HepG2 (cell line): ENCODE results near the gene DPAGT1. TPM values are rescaled to one million over a fixed set of nuclear protein-coding genes. Genes with fewer than 3 reads are reported as not detected.

Experiments used
- ADNP ChIP-seq: sonication (generic); formaldehyde crosslinking; IDR thresholded peaks from 2 replicates; pipeline ENCODE4 v1.4.0; 2020; ENCODE audit warnings: missing genetic modification reagents
- CENPT ChIP-seq: sonication (generic); formaldehyde crosslinking; IDR thresholded peaks from 2 replicates; pipeline ENCODE4 v1.8.0; 2022; ENCODE audit warnings: low read depth, mild to moderate bottlenecking, moderate library complexity, missing genetic modification reagents
- CREB1 ChIP-seq, 2 experiments: fragments of 450-650 bp in 1 of 2; IDR thresholded peaks; 2 replicates each; pipeline ENCODE4 v1.6.1; 2016 to 2017; ENCODE audit warnings: control low read depth in 1 of 2, mild to moderate bottlenecking in 1 of 2, missing compliant biosample characterization in 1 of 2, missing genetic modification characterization in 1 of 2
- EP300 ChIP-seq, 3 experiments: sonication (generic) in 1 of 3; formaldehyde crosslinking in 1 of 3; IDR thresholded peaks; 2 replicates each; pipeline versions ENCODE4 v1.5.1 to v1.6.1; 2011 to 2020; ENCODE audit warnings: low read depth in 2 of 3, low read length in 2 of 3, borderline replicate concordance in 1 of 3, improper control_type of control experiment in 1 of 3, mild to moderate bottlenecking in 1 of 3, missing genetic modification reagents in 1 of 3, moderate library complexity in 1 of 3
- ETV5 ChIP-seq: IDR thresholded peaks from 2 replicates; pipeline ENCODE4 v1.6.1; 2018; ENCODE audit warnings: missing biosample characterization, missing genetic modification reagents, inconsistent platforms, borderline replicate concordance
- HDAC2 ChIP-seq: sonication (generic); formaldehyde crosslinking; IDR thresholded peaks from 2 replicates; pipeline ENCODE4 v1.4.0; 2020; ENCODE audit warnings: missing genetic modification reagents
- HNF1A ChIP-seq, 2 experiments: sonication (generic) in 1 of 2; formaldehyde crosslinking in 1 of 2; IDR thresholded peaks; 2 replicates each; pipeline versions ENCODE4 v1.4.0 to v1.6.1; 2016 to 2020; ENCODE audit warnings: borderline replicate concordance in 1 of 2, low read depth in 1 of 2, mild to moderate bottlenecking in 1 of 2, missing genetic modification reagents in 1 of 2
- ISL2 ChIP-seq: sonication (generic); formaldehyde crosslinking; IDR thresholded peaks from 2 replicates; pipeline ENCODE4 v1.5.0; 2020; ENCODE audit warnings: missing genetic modification reagents
- MED1 ChIP-seq: sonication (generic); formaldehyde crosslinking; IDR thresholded peaks from 2 replicates; pipeline ENCODE4 v1.4.0; 2020; ENCODE audit warnings: missing genetic modification reagents
- MTA1 ChIP-seq: sonication (generic); formaldehyde crosslinking; IDR thresholded peaks from 2 replicates; pipeline ENCODE4 v1.4.0; 2020; ENCODE audit warnings: missing genetic modification reagents, mild to moderate bottlenecking, borderline replicate concordance
- NR2F1 ChIP-seq, 2 experiments: fragments of 450-650 bp in 1 of 2; formaldehyde crosslinking in 1 of 2; IDR thresholded peaks; 2 replicates each; pipeline versions ENCODE4 v1.5.0 to v1.6.1; 2016 to 2020; ENCODE audit warnings: mild to moderate bottlenecking in 1 of 2, missing compliant biosample characterization in 1 of 2, missing genetic modification reagents in 1 of 2, moderate library complexity in 1 of 2
- SAP130 ChIP-seq: IDR thresholded peaks from 2 replicates; pipeline ENCODE4 v1.6.1; 2016; ENCODE audit warnings: low read depth
- SETDB1 ChIP-seq: sonication (generic); formaldehyde crosslinking; IDR thresholded peaks from 2 replicates; pipeline ENCODE4 v1.5.1; 2020; ENCODE audit warnings: missing genetic modification reagents, mild to moderate bottlenecking, borderline replicate concordance
- SOX5 ChIP-seq: IDR thresholded peaks from 2 replicates; pipeline ENCODE4 v1.6.1; 2016; ENCODE audit warnings: borderline replicate concordance
- ZBTB49 ChIP-seq: sonication (generic); formaldehyde crosslinking; IDR thresholded peaks from 2 replicates; pipeline ENCODE4 v1.4.0; 2020; ENCODE audit warnings: missing genetic modification reagents, borderline replicate concordance
- ZNF251 ChIP-seq: sonication (generic); formaldehyde crosslinking; IDR thresholded peaks from 2 replicates; pipeline ENCODE4 v1.9.0; 2021; ENCODE audit warnings: mild to moderate bottlenecking, missing genetic modification reagents
- ZNF547 ChIP-seq: sonication (generic); formaldehyde crosslinking; IDR thresholded peaks from 2 replicates; pipeline ENCODE4 v1.5.1; 2020; ENCODE audit warnings: mild to moderate bottlenecking, missing genetic modification reagents
- polyA plus RNA-seq, 8 experiments: library from polyadenylated mRNA; depleted of rRNA in 3 of 8; stranded (reverse) in 7 of 8; unstranded in 1 of 8; fragments of >200 nt; fragmentation: Illumina TruSeq in 4 of 8; extraction: Trizol in 4 of 8; gene quantifications; 2 replicates each; pipeline versions ENCODE4 v1.2.1 to v1.2.3, GENCODE V29; 2011 to 2016; ENCODE audit warnings: low read depth in 4 of 8, missing spikeins in 1 of 8, mixed read lengths in 1 of 8; ENCODE audit not compliant: insufficient read depth in 1 of 8
- total RNA-seq, 5 experiments: library from RNA; depleted of rRNA; stranded (reverse); fragments of >200 nt; fragmentation: Illumina TruSeq; extraction: Trizol; gene quantifications; 2 replicates each; pipeline ENCODE4 v1.2.3, GENCODE V29; 2016; ENCODE audit warnings: low read depth in 1 of 5
- TF ChIP-seq, protein P1 (sequence below): sonication (generic); formaldehyde crosslinking; IDR thresholded peaks from 2 replicates; pipeline ENCODE4 v1.4.0; 2020; ENCODE audit warnings: missing genetic modification reagents
- TF ChIP-seq, protein P2 (sequence below): sonication (generic); formaldehyde crosslinking; IDR thresholded peaks from 2 replicates; pipeline ENCODE4 v1.8.1; 2023; ENCODE audit warnings: missing genetic modification reagents, inconsistent platforms, borderline replicate concordance

DPAGT1 gene
- total and polyA plus RNA-seq, 2 of the 13 experiments (the other 11 are each of a cell fraction or from before 2014, with no cell fraction given), result 37.6 to 70.7 TPM

DNA sequence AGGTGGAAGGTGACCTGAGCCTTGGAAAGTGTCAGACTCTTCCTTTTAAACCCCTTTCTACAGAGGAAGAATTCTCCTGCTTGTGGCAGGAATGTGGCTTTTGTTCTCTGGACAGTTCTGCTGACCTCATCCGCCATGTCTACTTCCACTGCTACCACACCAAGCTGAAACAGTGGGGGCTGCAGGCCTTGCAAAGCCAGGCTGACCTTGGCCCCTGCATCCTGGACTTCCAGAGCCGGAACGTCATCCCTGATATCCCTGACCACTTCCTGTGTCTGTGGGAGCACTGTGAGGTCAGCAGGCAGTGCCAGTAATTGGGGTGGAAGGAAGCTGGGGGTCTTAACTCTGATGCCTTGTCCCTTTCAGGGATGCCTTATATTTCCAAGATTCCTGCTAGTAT is 29.0 kb upstream of the DPAGT1 start (continued):
- TF ChIP-seq, protein P1, sequence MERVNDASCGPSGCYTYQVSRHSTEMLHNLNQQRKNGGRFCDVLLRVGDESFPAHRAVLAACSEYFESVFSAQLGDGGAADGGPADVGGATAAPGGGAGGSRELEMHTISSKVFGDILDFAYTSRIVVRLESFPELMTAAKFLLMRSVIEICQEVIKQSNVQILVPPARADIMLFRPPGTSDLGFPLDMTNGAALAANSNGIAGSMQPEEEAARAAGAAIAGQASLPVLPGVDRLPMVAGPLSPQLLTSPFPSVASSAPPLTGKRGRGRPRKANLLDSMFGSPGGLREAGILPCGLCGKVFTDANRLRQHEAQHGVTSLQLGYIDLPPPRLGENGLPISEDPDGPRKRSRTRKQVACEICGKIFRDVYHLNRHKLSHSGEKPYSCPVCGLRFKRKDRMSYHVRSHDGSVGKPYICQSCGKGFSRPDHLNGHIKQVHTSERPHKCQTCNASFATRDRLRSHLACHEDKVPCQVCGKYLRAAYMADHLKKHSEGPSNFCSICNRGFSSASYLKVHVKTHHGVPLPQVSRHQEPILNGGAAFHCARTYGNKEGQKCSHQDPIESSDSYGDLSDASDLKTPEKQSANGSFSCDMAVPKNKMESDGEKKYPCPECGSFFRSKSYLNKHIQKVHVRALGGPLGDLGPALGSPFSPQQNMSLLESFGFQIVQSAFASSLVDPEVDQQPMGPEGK, result peak; percentile 47
- TF ChIP-seq ZNF251 (CRISPR knock-in tag) (no peak), ZBTB49 (CRISPR knock-in tag) (no peak), NR2F1 (CRISPR knock-in tag; IDR thresholded peaks at IDR 0.05) (peak in 1 of 2 experiments; percentile 38; a peak in 1 of 4 replicates), ADNP (no peak), MTA1 (0 out of 2 replicates have a peak, but pooled peaks have one; percentile 20), SETDB1 (no peak), HDAC2 (CRISPR knock-in tag) (0 out of 2 replicates have a peak, but pooled peaks have one; percentile 20), ZNF547 (no peak), CREB1 (IDR thresholded peaks at IDR 0.05) (peak; percentile 60; the same call in 1 of the 2 replicates), CREB1 (CRISPR knock-in tag; IDR thresholded peaks at IDR 0.05) (no peak), ISL2 (CRISPR knock-in tag) (no peak), EP300 (IDR thresholded peaks at IDR 0.05; ENCODE audit: low read depth in 2 of 2, low read length in 2 of 2) (no peak), EP300 (CRISPR knock-in tag; IDR thresholded peaks at IDR 0.05; ENCODE audit: borderline replicate concordance) (peak; percentile 25; the same call in 1 of the 2 replicates), CENPT (no peak), MED1 (CRISPR knock-in tag) (peak; percentile 25; the same call in 1 of the 2 replicates), HNF1A (IDR thresholded peaks at IDR 0.05; ENCODE audit: low read depth) (no peak), HNF1A (CRISPR knock-in tag; IDR thresholded peaks at IDR 0.05; ENCODE audit: borderline replicate concordance) (peak; percentile 20; the same call in 1 of the 2 replicates), SOX5 (CRISPR knock-in tag) (peak; percentile 32; the same call in 1 of the 2 replicates), ETV5 (peak; percentile 79; the same call in 1 of the 2 replicates), SAP130 (CRISPR knock-in tag) (peak; percentile 34; the same call in 1 of the 2 replicates)
- TF ChIP-seq, protein P2, sequence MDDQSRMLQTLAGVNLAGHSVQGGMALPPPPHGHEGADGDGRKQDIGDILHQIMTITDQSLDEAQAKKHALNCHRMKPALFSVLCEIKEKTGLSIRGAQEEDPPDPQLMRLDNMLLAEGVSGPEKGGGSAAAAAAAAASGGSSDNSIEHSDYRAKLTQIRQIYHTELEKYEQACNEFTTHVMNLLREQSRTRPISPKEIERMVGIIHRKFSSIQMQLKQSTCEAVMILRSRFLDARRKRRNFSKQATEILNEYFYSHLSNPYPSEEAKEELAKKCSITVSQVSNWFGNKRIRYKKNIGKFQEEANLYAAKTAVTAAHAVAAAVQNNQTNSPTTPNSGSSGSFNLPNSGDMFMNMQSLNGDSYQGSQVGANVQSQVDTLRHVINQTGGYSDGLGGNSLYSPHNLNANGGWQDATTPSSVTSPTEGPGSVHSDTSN (CRISPR knock-in tag), result no peak
